Measurements from ENCODE around the gene POU4F2. TPM values are rescaled to one million over a fixed set of nuclear protein-coding genes. Genes with fewer than 3 reads are reported as not detected.

Gene POU4F2
- total RNA-seq, 1 experiment from 2014 or later: not detected

GRCh38 chr4:146592019-146592418, 46.7 kb upstream of the POU4F2 start:
- no peaks in the 10 kb centered on the region for H3K79me2 ChIP-seq (ENCODE audit: insufficient read depth, low read length)
- no peak overlapping the region for H3K4me2 ChIP-seq (ENCODE audit: low read length)
- no peaks in the 10 kb centered on the region for H3K4me1 ChIP-seq (ENCODE audit: control insufficient read depth in 1 of 2, insufficient read depth in 2 of 2, low read length in 2 of 2)
- RAD21 ChIA-PET (ENCODE audit: low non-redundant PET in 1 of 2, low total read pairs in 2 of 2, uncharacterized antibody in 2 of 2, unreplicated experiment in 2 of 2): no interaction called here
- peaks cover 1% of the 10 kb centered on the region; the same call in 1 of the 2 replicates for H3K27me3 ChIP-seq (ENCODE audit: insufficient read depth, low read length)
- H3K27ac ChIP-seq (ENCODE audit: low read depth, low read length): no peak overlapping the region
- intact Hi-C loops (cut with micrococcal nuclease): no loop called here
- H3K9me3 ChIP-seq (ENCODE audit: control insufficient read depth in 1 of 2, insufficient read depth in 1 of 2, low read depth in 1 of 2, low read length in 2 of 2): no peaks in the 10 kb centered on the region
- no peak overlapping the region for H2AFZ ChIP-seq (ENCODE audit: low read depth, low read length, poor library complexity, severe bottlenecking)
- CTCF ChIA-PET: no interaction called here
- no peak overlapping the region for H3K9ac ChIP-seq (ENCODE audit: low read length)
- DNase-seq (ENCODE audit: low read depth, low spot score): no peak
- no peaks in the 10 kb centered on the region for H4K20me1 ChIP-seq (ENCODE audit: insufficient read depth)
- no peak overlapping the region for H3K4me3 ChIP-seq (replicated peaks in 1 of 2; ENCODE audit: low read depth in 1 of 2, low read length in 2 of 2)
- no peak for ATAC-seq
- H3K36me3 ChIP-seq (ENCODE audit: control insufficient read depth in 1 of 2, insufficient read depth in 2 of 2, low read length in 2 of 2): no peaks in the 10 kb centered on the region
- H3K9me2 ChIP-seq (ENCODE audit: insufficient read depth): no peaks in the 10 kb centered on the region
- no peak for TF ChIP-seq ZNF274 (IDR thresholded peaks at IDR 0.05; ENCODE audit: low read depth, low read length)
- TF ChIP-seq YY1 (IDR thresholded peaks at IDR 0.05; ENCODE audit: extremely low read depth, insufficient replicate concordance, low read depth, low read length): no peak
- TF ChIP-seq CTCF (IDR thresholded peaks at IDR 0.05 in 2 of 3, conservative IDR thresholded peaks at IDR 0.05 in 1 of 3; ENCODE audit: borderline replicate concordance in 1 of 3, insufficient read depth in 1 of 3, low read depth in 2 of 3, low read length in 2 of 3): no peak
- TF ChIP-seq SIN3A (IDR thresholded peaks at IDR 0.05; ENCODE audit: low read depth): no peak
- TF ChIP-seq ELF1 (IDR thresholded peaks at IDR 0.05; ENCODE audit: borderline replicate concordance, low read depth): no peak
- TF ChIP-seq EGR1 (IDR thresholded peaks at IDR 0.05; ENCODE audit: low read depth): no peak
- no peak for TF ChIP-seq TCF7L2 (IDR thresholded peaks at IDR 0.05; ENCODE audit: borderline replicate concordance, extremely low read depth, insufficient read depth, insufficient read length)
- no TSS peak for BruUV-seq (replicated peaks)
- POLR2A ChIA-PET: no interaction called here

All from HCT116 (cell line).